ENCODE results near the gene TGFBR3. TPM values are rescaled to one million over a fixed set of nuclear protein-coding genes. Genes with fewer than 3 reads are reported as not detected.
"Not testable (repeated sequence)": the region's sequence is repeated elsewhere in the genome, so short reads cannot be mapped to it uniquely, and the experiment has no call there.

Gene TGFBR3
- total RNA-seq, 4 donors from 2014 or later = 16.3 to 90.0 (median 54.7) TPM

DNA sequence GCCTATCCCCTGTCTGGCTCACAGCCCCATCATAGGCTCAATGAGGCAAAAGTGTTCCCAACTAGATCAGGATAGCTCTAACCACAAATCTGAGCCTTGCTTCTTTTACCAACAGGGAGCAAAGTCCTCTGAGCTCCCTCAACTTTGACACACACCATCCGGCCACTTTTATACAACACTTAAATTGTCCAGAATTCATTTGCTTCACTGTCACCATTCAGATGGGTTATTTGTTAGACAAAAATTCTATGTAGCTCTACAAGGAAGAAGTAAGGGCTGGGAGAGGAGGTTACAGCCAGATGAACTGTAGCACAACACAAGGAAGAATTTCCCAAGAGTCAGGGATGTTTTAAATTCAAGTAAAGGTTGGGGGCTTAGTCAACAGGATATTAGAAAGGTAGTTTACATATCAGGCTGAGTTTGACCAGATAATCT lies 50.8 kb downstream of the TGFBR3 start:
- H3K36me3 ChIP-seq = no peaks in the 10 kb centered on the region
- no peak for DNase-seq
- peak overlapping the region in 1 of 4 donors; percentile 27 for H3K27ac ChIP-seq
- TF ChIP-seq, protein P1, sequence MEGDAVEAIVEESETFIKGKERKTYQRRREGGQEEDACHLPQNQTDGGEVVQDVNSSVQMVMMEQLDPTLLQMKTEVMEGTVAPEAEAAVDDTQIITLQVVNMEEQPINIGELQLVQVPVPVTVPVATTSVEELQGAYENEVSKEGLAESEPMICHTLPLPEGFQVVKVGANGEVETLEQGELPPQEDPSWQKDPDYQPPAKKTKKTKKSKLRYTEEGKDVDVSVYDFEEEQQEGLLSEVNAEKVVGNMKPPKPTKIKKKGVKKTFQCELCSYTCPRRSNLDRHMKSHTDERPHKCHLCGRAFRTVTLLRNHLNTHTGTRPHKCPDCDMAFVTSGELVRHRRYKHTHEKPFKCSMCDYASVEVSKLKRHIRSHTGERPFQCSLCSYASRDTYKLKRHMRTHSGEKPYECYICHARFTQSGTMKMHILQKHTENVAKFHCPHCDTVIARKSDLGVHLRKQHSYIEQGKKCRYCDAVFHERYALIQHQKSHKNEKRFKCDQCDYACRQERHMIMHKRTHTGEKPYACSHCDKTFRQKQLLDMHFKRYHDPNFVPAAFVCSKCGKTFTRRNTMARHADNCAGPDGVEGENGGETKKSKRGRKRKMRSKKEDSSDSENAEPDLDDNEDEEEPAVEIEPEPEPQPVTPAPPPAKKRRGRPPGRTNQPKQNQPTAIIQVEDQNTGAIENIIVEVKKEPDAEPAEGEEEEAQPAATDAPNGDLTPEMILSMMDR (IDR thresholded peaks at IDR 0.05) = no peak
- no peaks in the 10 kb centered on the region for H3K9me3 ChIP-seq
- H3K27me3 ChIP-seq = no peaks in the 10 kb centered on the region
- peaks cover 0 to 15% (median 0%) of the 10 kb centered on the region in 4 donors for H3K4me1 ChIP-seq
- no peak overlapping the region for H3K4me3 ChIP-seq

DNA sequence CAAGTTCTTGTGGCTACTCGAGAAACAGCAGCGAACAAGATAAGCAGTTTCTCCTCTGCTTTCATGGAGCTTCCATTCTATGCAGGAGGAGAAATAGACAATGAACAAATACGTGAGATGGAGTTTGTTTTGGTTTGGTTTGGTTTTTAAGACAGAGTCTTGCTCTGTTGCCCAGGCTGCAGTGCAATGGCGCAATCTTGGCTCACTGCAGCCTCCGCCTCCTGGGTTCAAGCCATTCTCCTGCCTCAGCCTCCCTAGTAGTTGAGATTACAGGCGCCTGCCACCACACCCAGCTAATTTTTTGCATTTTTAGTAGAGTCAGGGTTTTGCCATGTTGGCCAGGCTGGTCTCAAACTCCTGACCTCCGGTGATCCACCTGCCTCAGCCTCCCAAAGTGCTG lies 51.4 kb downstream of the TGFBR3 start:
- not testable (repeated sequence) for H3K27ac ChIP-seq, H3K36me3 ChIP-seq, H3K27me3 ChIP-seq, DNase-seq, H3K9me3 ChIP-seq, H3K4me3 ChIP-seq
- peaks cover 0 to 20% (median 0%) of the 10 kb centered on the region in 4 donors for H3K4me1 ChIP-seq

DNA sequence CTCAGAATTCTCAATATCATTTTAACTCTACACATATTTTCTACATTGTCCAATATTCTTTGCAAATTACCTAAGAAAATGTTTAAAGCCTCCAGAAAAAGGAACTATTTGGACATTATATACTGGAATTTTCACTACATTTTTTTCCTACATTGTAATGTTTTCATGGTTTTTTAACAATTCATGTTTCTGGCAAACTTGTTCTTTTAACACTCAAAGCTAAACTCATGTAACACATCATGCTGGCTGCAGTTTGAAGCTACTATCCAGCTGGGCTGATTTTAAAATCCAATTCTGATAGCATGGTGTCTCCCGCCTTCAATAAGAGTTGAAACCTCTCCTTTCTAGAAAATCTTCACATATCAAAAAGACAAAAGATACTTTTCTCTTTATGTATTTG lies 52.0 kb downstream of the TGFBR3 start:
- Histone ChIP-seq H3K36me3 (no peaks in the 10 kb centered on the region), H3K9me3 (no peaks in the 10 kb centered on the region), H3K27me3 (no peaks in the 10 kb centered on the region), H3K27ac (no peak overlapping the region), H3K4me1 (peaks cover 0 to 25% (median 0%) of the 10 kb centered on the region in 4 donors), H3K4me3 (no peak overlapping the region)
- no peak for DNase-seq
- TF ChIP-seq POLR2A (IDR thresholded peaks at IDR 0.05) = no peak
- TF ChIP-seq, protein P1 (IDR thresholded peaks at IDR 0.05) = no peak

DNA sequence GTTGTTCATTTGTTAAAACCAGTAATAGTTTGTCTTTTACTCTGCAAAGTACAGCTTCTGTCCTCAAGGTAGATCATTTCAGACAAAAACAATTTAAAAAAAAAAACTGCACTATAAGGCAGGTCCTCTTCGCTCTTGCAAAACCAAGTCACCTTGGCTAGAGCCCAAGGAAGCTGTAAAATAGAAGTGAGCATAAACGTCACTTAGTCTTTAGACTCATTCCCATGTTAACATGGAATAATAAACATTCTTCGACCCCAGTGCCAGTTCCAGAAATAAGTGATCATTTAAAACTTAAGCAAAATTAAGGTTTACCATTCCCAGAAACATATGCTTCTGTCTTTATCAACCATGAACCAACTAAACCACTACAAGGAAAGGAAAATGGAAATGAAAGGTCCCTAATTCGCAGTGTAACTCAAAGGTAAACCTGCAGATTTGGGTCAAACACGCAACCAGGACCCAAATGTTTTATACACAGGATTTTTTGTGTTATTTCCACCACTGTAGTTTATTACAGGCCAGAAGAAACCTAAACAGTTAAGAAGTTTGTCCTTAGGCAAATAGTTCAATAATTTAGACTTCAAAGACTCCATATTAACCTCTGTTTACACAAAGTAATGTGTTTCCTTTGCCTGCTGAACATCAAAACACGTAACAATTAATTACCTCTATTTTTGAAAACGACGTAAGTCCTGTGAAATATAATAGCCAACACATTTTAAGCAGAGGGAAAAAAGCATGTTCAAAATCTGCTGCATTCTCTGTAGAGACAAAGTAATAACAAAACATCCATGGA lies 54.6 kb downstream of the TGFBR3 start:
- Histone ChIP-seq H3K4me3 (no peak overlapping the region), H3K36me3 (no peaks in the 10 kb centered on the region), H3K27me3 (no peaks in the 10 kb centered on the region), H3K9me3 (no peaks in the 10 kb centered on the region), H3K4me1 (peaks cover 0 to 49% (median 0%) of the 10 kb centered on the region in 4 donors), H3K27ac (peak overlapping the region in 3 of 4 donors; percentile 36 to 83 (median 70))
- no peak for DNase-seq
- TF ChIP-seq POLR2A (IDR thresholded peaks at IDR 0.05) = no peak
- TF ChIP-seq, protein P1 (IDR thresholded peaks at IDR 0.05) = no peak

DNA sequence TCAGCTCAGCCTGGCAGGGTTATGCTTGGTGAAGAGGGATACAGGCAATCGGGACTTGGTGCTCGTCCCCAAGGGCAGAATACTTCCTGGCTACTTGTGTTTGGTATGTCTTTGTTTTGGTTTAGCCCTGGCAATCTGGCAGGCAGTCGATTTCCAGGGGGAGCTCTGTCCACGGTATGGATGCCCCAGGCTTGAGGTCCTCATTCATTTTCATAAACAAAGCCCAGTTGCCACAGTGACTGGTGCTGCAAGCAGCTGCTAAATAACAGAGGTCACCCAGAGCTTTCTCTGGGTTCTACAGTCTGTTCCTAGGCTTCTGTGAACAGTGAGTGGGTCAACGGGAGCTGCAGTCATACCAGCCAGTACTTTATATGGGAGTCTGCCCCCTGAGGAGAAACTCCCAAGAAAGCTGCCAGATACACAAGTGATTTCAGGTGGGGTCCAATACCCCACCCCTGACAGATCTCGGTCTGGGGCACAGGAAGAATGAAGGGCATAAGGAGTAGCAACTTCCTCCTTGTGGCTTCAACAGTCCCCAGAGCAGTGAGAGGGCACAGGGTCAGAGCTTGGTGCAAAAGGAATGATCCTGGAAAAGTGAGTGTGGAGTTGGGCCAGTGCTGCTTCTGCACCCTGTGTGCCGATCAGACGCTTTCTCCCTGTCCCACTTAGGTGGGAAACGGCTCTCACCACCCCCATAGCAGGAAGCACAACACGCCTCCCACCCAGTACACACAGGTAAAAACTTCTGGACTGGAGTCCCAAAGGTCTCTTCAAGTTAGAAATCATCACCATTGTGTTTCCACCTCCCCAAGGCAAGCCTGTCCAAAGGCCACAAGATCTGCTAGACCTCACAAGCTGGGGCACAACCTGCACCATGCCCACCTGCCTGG lies 55.5 kb downstream of the TGFBR3 start:
- Histone ChIP-seq H3K4me1 (peaks cover 0 to 49% (median 0%) of the 10 kb centered on the region in 4 donors), H3K9me3 (no peaks in the 10 kb centered on the region)

More for the DNA sequence above, 55.5 kb downstream of the TGFBR3 start:
- DNase-seq = peak in 2 of 3 donors; percentile 62 to 74
- no peak for TF ChIP-seq POLR2A (IDR thresholded peaks at IDR 0.05)
- TF ChIP-seq, protein P1 (IDR thresholded peaks at IDR 0.05) = peak in 3 of 6 experiments; percentile 9 to 30 (median 15)
- H3K4me3 ChIP-seq = no peak overlapping the region
- H3K27ac ChIP-seq = peak overlapping the region in 3 of 4 donors; percentile 36 to 83 (median 70)
- no peaks in the 10 kb centered on the region for H3K27me3 ChIP-seq
- H3K36me3 ChIP-seq = no peaks in the 10 kb centered on the region

All from Peyer's patch (tissue), 4 donors.